GM12872 (cell line): ENCODE results near the gene C20orf144.

Experiments
- TF ChIP-seq, protein P1 (sequence below): IDR thresholded peaks from 3 replicates; pipeline ENCODE4 v1.5.1; 2011; ENCODE audit warnings: low read depth, mild to moderate bottlenecking, low read length, moderate library complexity; ENCODE audit not compliant: insufficient read depth

The C20orf144 gene

DNA sequence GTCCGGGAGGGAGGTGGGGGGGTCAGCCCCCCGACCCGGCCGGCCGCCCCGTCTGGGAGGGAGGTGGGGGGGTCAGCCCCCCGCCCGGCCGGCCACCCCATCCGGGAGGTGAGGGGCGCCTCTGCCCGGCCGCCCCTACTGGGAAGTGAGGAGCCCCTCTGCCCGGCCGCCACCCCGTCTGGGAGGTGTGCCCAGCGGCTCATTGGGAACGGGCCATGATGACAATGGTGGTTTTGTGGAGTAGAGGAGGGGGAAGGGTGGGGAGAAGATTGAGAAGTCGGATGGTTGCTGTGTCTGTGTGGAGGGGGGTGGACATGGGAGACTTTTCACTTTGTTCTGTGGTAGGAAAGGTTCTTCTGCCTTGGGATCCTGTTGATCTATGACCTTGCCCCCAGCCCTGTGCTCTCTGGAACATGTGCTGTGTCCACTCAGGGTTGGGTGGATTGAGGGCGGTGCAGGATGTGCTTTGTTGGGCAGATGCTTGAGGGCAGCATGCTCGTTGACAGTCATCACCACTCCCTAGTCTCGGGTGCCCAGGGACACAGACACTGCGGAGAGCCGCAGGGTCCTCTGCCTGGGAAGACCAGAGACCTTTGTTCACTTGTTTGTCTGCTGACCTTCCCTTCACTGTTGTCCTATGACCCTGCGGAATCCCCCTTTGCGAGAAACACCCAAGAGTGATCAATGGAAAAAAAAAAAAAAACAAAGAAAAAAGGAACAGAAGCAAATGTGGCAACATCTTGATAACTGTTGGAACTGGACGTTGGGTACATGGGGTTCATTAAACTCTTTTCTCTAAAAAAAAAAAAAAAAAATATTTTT, 39.7 kb downstream of the C20orf144 start:
- TF ChIP-seq, protein P1, sequence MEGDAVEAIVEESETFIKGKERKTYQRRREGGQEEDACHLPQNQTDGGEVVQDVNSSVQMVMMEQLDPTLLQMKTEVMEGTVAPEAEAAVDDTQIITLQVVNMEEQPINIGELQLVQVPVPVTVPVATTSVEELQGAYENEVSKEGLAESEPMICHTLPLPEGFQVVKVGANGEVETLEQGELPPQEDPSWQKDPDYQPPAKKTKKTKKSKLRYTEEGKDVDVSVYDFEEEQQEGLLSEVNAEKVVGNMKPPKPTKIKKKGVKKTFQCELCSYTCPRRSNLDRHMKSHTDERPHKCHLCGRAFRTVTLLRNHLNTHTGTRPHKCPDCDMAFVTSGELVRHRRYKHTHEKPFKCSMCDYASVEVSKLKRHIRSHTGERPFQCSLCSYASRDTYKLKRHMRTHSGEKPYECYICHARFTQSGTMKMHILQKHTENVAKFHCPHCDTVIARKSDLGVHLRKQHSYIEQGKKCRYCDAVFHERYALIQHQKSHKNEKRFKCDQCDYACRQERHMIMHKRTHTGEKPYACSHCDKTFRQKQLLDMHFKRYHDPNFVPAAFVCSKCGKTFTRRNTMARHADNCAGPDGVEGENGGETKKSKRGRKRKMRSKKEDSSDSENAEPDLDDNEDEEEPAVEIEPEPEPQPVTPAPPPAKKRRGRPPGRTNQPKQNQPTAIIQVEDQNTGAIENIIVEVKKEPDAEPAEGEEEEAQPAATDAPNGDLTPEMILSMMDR: no peak

DNA sequence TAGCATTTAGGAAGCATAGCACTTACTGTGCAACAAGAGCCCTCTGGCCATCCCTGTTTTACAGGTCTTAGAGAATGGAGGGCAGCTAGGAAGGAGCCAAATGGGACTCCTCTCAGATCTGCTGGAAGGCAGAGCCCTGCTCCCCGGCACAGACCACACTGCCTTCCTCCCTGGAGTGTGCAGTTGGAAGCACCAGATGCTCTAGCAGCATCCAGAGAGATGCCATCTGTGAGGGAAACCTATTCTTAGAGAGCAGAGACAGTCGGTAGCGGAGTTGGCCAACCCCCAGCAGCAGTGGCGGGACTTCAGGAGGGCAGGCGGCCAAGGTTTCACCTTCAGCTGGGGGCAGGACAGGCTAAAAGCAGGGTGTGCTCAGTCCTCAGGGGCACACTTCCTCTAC, 40.7 kb downstream of the C20orf144 start:
- TF ChIP-seq, protein P1: no peak

DNA sequence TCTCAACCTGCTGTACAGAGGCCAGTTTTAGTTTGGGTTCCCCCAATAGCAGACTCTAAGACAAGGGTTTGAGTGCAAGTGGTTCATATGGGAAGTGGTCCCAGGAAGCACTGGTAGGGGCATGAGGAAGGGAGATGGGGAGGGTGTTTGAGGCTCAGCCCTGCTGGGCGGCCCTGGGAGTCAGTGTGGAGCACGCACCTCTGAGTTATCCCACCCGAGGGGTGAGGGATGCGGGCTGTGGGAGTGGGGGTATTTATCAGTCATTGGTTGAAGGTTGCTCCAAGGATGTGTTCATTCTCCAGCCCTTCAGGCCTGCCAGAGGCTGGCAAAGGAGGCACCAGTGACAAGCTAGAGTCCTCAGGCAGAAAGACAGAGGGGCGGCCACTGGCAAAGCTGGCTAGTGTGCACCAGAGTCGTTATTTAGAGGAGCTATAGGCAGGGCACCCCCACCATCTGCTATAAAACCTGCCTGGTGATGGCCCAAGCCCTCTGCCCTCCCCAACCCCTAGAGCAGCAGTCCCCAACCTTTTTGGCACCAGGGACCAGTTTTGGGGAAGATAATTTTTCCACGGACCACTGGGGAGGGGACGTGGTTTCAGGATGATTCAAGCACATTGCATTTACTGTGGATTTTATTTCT, 41.5 kb downstream of the C20orf144 start:
- TF ChIP-seq, protein P1: no peak

DNA sequence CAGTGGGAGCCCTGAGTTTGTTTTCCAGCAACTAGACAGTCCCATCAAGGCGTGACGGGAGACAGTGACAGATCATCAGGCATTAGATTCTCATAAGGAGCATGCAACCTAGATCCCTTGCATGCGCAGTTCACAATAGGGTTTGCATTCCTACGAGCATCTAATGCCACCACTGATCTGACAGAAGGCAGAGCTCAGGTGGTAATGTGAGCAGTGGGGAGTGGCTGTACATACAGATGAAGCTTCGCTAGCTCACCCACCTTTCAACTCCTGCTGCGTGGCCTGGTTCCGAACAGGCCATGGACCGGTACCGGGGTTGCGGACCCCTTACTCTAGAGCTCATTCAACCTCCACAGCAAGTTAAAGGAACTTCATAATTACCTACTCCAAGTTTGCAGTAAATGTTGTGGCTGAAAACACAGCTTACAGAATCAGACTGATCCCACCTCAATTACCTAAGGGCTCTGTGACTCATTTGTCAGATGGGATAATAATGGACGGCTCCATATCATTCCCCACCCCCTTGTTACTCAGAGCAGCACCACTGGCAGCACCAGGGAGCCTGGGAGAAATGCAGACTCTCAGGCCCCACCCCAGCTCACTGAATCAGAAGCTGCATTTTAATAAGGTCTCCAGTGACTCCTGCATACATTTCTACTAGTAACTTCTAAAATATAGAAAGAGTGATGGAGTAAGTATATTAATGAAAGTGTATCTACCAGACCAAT, 42.2 kb downstream of the C20orf144 start:
- TF ChIP-seq, protein P1: no peak

DNA sequence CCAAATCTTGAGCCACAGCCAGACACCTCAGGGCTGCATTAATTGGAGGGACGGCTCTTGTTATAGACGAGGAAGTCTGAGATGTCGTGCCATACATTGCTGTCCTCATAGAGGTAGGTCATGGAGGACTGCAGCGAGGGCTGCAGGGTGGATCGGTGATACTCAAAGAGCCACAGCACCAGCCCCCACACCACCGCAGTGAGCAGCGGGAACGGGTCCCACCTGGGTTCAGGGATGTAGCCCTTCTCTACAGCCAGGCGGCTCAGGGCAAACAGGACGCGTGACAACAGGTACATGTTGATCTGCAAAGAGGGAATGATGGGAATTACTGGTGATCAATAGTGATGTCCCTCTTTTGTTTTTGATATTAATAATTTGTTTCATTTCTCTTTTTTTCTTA, 45.5 kb downstream of the C20orf144 start:
- TF ChIP-seq, protein P1: no peak

DNA sequence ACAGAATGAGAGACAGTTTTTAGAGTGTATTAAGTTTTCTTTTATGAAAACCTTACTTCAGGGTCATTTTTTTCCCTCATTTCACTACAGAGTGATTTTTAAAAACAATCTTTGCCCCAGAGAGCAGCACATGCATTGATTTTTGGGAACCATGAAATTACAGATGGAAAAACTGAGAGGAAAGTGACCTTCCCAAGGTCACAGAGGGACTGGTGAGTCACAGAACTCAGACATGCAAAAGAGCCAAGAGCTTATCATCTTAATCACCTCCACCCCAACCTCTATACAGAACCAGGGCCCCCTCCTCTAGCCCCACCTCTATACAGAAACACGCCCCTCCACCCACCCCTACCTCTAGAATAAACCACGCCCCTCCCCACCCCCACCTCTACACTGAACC, 47.3 kb downstream of the C20orf144 start:
- TF ChIP-seq, protein P1: no peak

DNA sequence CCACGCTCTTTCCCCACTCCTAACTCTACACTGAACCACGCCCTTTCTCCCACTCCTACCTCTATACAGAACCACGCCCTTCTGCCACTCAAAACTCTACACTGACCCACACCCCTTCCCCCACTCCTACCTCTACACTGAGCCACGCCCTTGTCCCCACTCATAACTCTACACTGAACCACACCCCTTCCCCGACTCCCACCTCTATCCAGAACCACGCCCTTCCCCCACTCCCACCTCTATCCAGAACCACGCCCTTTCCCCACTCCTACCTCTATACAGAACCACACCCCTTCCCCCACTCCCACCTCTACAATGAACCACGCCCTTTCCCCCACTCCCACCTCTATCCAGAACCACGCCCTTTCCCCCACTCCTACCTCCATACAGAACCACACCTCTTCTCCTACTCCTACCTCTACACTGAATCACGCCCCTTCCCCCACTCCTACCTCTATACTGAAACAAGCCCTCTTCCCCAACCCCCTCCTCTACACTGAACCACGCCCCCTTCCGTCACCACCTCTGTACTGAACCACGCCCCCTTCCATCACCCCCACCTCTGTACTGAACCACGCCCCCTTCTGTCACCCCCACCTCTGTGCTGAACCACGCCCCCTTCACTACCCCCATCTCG, 47.9 kb downstream of the C20orf144 start:
- TF ChIP-seq, protein P1: no peak
